H1 (cell line): ENCODE data around the gene FBXO30. TPM values are rescaled to one million over a fixed set of nuclear protein-coding genes. Genes with fewer than 3 reads are reported as not detected.

Source experiments
- CTCF ChIA-PET: fragments of 300-600 bp; sonication (Branson Sonifier 250); formaldehyde crosslinking; loops from one replicate; lab custom pipeline; 2021; ENCODE audit not compliant: partially characterized antibody; lab: Charles Lee
- POLR2A ChIA-PET: fragments of 300-600 bp; sonication (Branson Sonifier 250); formaldehyde crosslinking; loops from one replicate; lab custom pipeline; 2021; ENCODE audit warnings: inconsistent platforms; ENCODE audit not compliant: partially characterized antibody; lab: Charles Lee
- DNase-seq, 2 experiments: peaks; one replicate each; pipeline versions ENCODE4 v3.0.0 to v3.0.0-alpha.2; 2010 to 2022; ENCODE audit warnings: low spot score in 2 of 2, low read depth in 1 of 2, mixed read lengths in 1 of 2
- FAIRE-seq: peaks from 2 replicates; lab custom pipeline; 2011; peaks lifted over from hg19 to GRCh38; lab: Jason Lieb, UNC
- H2AFZ ChIP-seq: 2 replicates; pipeline ENCODE4 v1.8.1; 2012; ENCODE audit warnings: low read length, inconsistent platforms
- H2AK5ac ChIP-seq: 2 replicates; pipeline ENCODE4 v1.6.1; 2013; ENCODE audit warnings: low read depth, low read length
- H2BK120ac ChIP-seq: replicated peaks from 2 replicates; pipeline ENCODE3; 2013; ENCODE audit warnings: low read depth, low read length, inconsistent platforms
- H2BK12ac ChIP-seq: 2 replicates; pipeline ENCODE4 v1.6.1; 2013; ENCODE audit warnings: low read depth, low read length
- H2BK15ac ChIP-seq: 2 replicates; pipeline ENCODE4 v1.6.1; 2013; ENCODE audit warnings: low read length
- H2BK20ac ChIP-seq: 2 replicates; pipeline ENCODE4 v1.6.1; 2013; ENCODE audit warnings: low read length
- H2BK5ac ChIP-seq: 2 replicates; pipeline ENCODE4 v1.6.1; 2013; ENCODE audit warnings: low read depth, low read length
- H3K14ac ChIP-seq: 2 replicates; pipeline ENCODE4 v1.6.1; 2013; ENCODE audit warnings: inconsistent platforms; ENCODE audit not compliant: insufficient read length
- H3K18ac ChIP-seq: 2 replicates; pipeline ENCODE4 v1.6.1; 2013; ENCODE audit warnings: low read length; ENCODE audit errors: extremely low read depth
- H3K23ac ChIP-seq: 2 replicates; pipeline ENCODE4 v1.6.1; 2013; ENCODE audit warnings: inconsistent platforms; ENCODE audit not compliant: insufficient read length
- H3K23me2 ChIP-seq: 2 replicates; pipeline ENCODE4 v1.6.1; 2013; ENCODE audit warnings: low read depth, low read length
- H3K27ac ChIP-seq: 2 replicates; pipeline ENCODE4 v1.6.1; 2011; ENCODE audit warnings: low read depth, low read length, inconsistent platforms
- H3K27me3 ChIP-seq, 4 experiments: replicated peaks in 1 of 4; 1 replicate in 1 of 4; 2 replicates in 3 of 4; pipeline versions ENCODE4 v1.6.1 to v1.8.1; 2011 to 2013; ENCODE audit warnings: low read length in 3 of 4, mild to moderate bottlenecking in 3 of 4, inconsistent platforms in 2 of 4, mixed read lengths in 2 of 4, moderate library complexity in 1 of 4; ENCODE audit not compliant: control insufficient read depth in 3 of 4, insufficient read depth in 3 of 4; ENCODE audit errors: extremely low read depth in 1 of 4
- H3K36me3 ChIP-seq, 4 experiments: 2 replicates each; pipeline versions ENCODE4 v1.6.1 to v1.8.1; 2011 to 2013; ENCODE audit warnings: mild to moderate bottlenecking in 4 of 4, low read length in 3 of 4, moderate library complexity in 2 of 4, control low read depth in 1 of 4, inconsistent platforms in 1 of 4; ENCODE audit not compliant: insufficient read depth in 4 of 4, control insufficient read depth in 2 of 4
- H3K4ac ChIP-seq: replicated peaks from 2 replicates; pipeline ENCODE3; 2013; ENCODE audit warnings: low read length, low read depth, mixed read lengths, inconsistent platforms; ENCODE audit not compliant: insufficient read length
- H3K4me1 ChIP-seq, 4 experiments: replicated peaks in 1 of 4; 1 replicate in 1 of 4; 2 replicates in 3 of 4; pipeline versions ENCODE4 v1.6.1 to v1.8.1; 2011 to 2013; ENCODE audit warnings: low read length in 3 of 4, inconsistent platforms in 2 of 4, mixed read lengths in 1 of 4; ENCODE audit not compliant: insufficient read depth in 4 of 4, control insufficient read depth in 3 of 4
- H3K4me2 ChIP-seq, 2 experiments: 2 replicates each; pipeline versions ENCODE4 v1.6.1 to v1.8.1; 2011 to 2013; ENCODE audit warnings: low read depth in 2 of 2, low read length in 2 of 2, control low read depth in 1 of 2, inconsistent platforms in 1 of 2, mild to moderate bottlenecking in 1 of 2; ENCODE audit not compliant: insufficient read depth in 1 of 2
- H3K4me3 ChIP-seq, 4 experiments: fragments of 200-600, 300-600 bp in 1 of 4; sonication (generic), shearing (Covaris generic), sonication (Bioruptor Twin) in 1 of 4; 2 replicates each; pipeline versions ENCODE4 v1.5.1 to v1.8.1; 2011 to 2016; ENCODE audit warnings: low read length in 4 of 4, low read depth in 3 of 4, control low read depth in 2 of 4, inconsistent platforms in 2 of 4, mild to moderate bottlenecking in 2 of 4, mixed read lengths in 1 of 4, moderate library complexity in 1 of 4; ENCODE audit not compliant: insufficient read depth in 2 of 4; ENCODE audit errors: extremely low read depth in 1 of 4
- H3K56ac ChIP-seq: replicated peaks from 2 replicates; pipeline ENCODE3; 2013; ENCODE audit warnings: low read depth, mild to moderate bottlenecking, mixed read lengths, low read length, inconsistent platforms; ENCODE audit not compliant: insufficient read length
- H3K79me1 ChIP-seq: 2 replicates; pipeline ENCODE4 v1.6.1; 2013; ENCODE audit warnings: low read depth, low read length, control low read depth
- H3K79me2 ChIP-seq, 2 experiments: 2 replicates each; pipeline versions ENCODE4 v1.6.1 to v1.8.1; 2012 to 2013; ENCODE audit warnings: low read length in 2 of 2, mild to moderate bottlenecking in 2 of 2, inconsistent platforms in 1 of 2; ENCODE audit not compliant: insufficient read depth in 2 of 2, control insufficient read depth in 1 of 2
- H3K9ac ChIP-seq, 4 experiments: replicated peaks in 1 of 4; 1 replicate in 1 of 4; 2 replicates in 3 of 4; pipeline versions ENCODE4 v1.6.1 to v1.8.1; 2011 to 2013; ENCODE audit warnings: low read depth in 3 of 4, low read length in 3 of 4, control low read depth in 2 of 4, mild to moderate bottlenecking in 2 of 4, moderate library complexity in 2 of 4, inconsistent platforms in 1 of 4; ENCODE audit errors: extremely low read depth in 1 of 4
- H3K9me3 ChIP-seq, 2 experiments: 2 replicates each; pipeline versions ENCODE4 v1.6.1 to v1.8.1; 2012 to 2013; ENCODE audit warnings: mild to moderate bottlenecking in 2 of 2, moderate library complexity in 2 of 2, control low read depth in 1 of 2, inconsistent platforms in 1 of 2, low read depth in 1 of 2, low read length in 1 of 2, mixed read lengths in 1 of 2; ENCODE audit not compliant: insufficient read depth in 2 of 2
- H4K20me1 ChIP-seq, 2 experiments: replicated peaks in 1 of 2; 2 replicates each; pipeline versions ENCODE3 to v1.8.1; 2011 to 2013; ENCODE audit warnings: inconsistent platforms in 2 of 2, low read length in 2 of 2, mild to moderate bottlenecking in 1 of 2; ENCODE audit not compliant: insufficient read depth in 2 of 2, control insufficient read depth in 1 of 2
- H4K5ac ChIP-seq: 2 replicates; pipeline ENCODE4 v1.6.1; 2013; ENCODE audit warnings: low read length, low read depth, mixed read lengths, inconsistent platforms; ENCODE audit not compliant: insufficient read length
- H4K8ac ChIP-seq: 2 replicates; pipeline ENCODE4 v1.8.0; 2013; ENCODE audit warnings: mild to moderate bottlenecking, moderate library complexity, low read length, inconsistent platforms; ENCODE audit not compliant: insufficient read depth; ENCODE audit errors: extremely low read depth
- H4K91ac ChIP-seq: replicated peaks from 2 replicates; pipeline ENCODE3; 2013; ENCODE audit warnings: low read length, mixed read lengths, inconsistent platforms; ENCODE audit not compliant: insufficient read length
- ASH2L ChIP-seq: fragments of 200-600, 300-600 bp; sonication (generic); IDR thresholded peaks from one replicate; pipeline ENCODE4 v1.7.1; 2017; ENCODE audit warnings: low read length
- CEBPB ChIP-seq: IDR thresholded peaks from 2 replicates; pipeline ENCODE4 v1.6.1; 2012; ENCODE audit warnings: low read depth, low read length
- EP300 ChIP-seq, 2 experiments: IDR thresholded peaks; 1 replicate in 1 of 2; 2 replicates in 1 of 2; pipeline ENCODE4 v1.6.1; 2011 to 2012; ENCODE audit warnings: low read depth in 2 of 2, low read length in 2 of 2, mild to moderate bottlenecking in 2 of 2, borderline replicate concordance in 1 of 2, inconsistent platforms in 1 of 2, moderate library complexity in 1 of 2
- PHF8 ChIP-seq: fragments of 200-600 bp; sonication (generic); conservative IDR thresholded peaks from 2 replicates; pipeline ENCODE4 v1.7.1; 2012; ENCODE audit warnings: low read depth, mild to moderate bottlenecking, inconsistent platforms, low read length, moderate library complexity
- RFX5 ChIP-seq: IDR thresholded peaks from 2 replicates; pipeline ENCODE4 v1.6.1; 2011; ENCODE audit warnings: low read depth, low read length, improper control_type of control experiment, borderline replicate concordance
- SAP30 ChIP-seq: fragments of 300-600 bp; sonication (generic); IDR thresholded peaks from 2 replicates; pipeline ENCODE4 v1.7.1; 2012; ENCODE audit warnings: low read length, moderate library complexity, mild to moderate bottlenecking, inconsistent platforms; ENCODE audit not compliant: insufficient read depth, insufficient replicate concordance
- SP1 ChIP-seq: IDR thresholded peaks from 2 replicates; pipeline ENCODE4 v1.6.1; 2011; ENCODE audit warnings: low read depth, low read length
- SP2 ChIP-seq: IDR thresholded peaks from 2 replicates; pipeline ENCODE4 v1.6.1; 2012; ENCODE audit warnings: mild to moderate bottlenecking, low read length, inconsistent platforms
- TAF1 ChIP-seq: IDR thresholded peaks from 2 replicates; pipeline ENCODE4 v1.6.1; 2011; ENCODE audit warnings: mild to moderate bottlenecking, low read depth, low read length
- TEAD4 ChIP-seq: IDR thresholded peaks from 2 replicates; pipeline ENCODE4 v1.6.1; 2012; ENCODE audit warnings: low read depth, low read length, inconsistent platforms, mixed read lengths
- WGBS, 2 experiments: shearing (Covaris generic) in 1 of 2; methylation state at CpG; one replicate each; pipeline versions ENCODE4 v1.1.6 to v1.1.7; 2013 to 2015; ENCODE audit warnings: low lambda C conversion rate in 2 of 2, mixed read lengths in 2 of 2, inconsistent platforms in 1 of 2, low coverage in 1 of 2, missing lambda C conversion rate in 1 of 2; ENCODE audit not compliant: insufficient replicate concordance in 2 of 2, insufficient coverage in 1 of 2, insufficient read length in 1 of 2; ENCODE audit errors: extremely low coverage in 1 of 2, missing lambda C conversion rate in 1 of 2; 5-methylcytosine and 5-hydroxymethylcytosine counted together
- polyA plus RNA-seq, 7 experiments: library from polyadenylated mRNA; depleted of rRNA in 3 of 7; stranded (reverse) in 5 of 7; unstranded in 2 of 7; fragments of >200 nt in 5 of 7; fragments of 200-250 nt in 2 of 7; gene quantifications; 1 replicate in 5 of 7; 2 replicates in 1 of 7; 4 replicates in 1 of 7; pipeline versions ENCODE4 v1.2.1 to v1.2.3, GENCODE V29; 2011 to 2013; ENCODE audit warnings: missing spikeins in 2 of 7, mixed read lengths in 2 of 7
- total RNA-seq: library from RNA; stranded (reverse); fragmentation: NEBNext Ultra II Directional; extraction: Animal tissue kit (Norgen Biotek cat#: 25700); gene quantifications from 2 replicates; pipeline ENCODE4 v1.2.1, GENCODE V29; 2021

FBXO30 gene
- total and polyA plus RNA-seq, 2 of the 8 experiments (the other 6 are each of a cell fraction or from before 2014, with no cell fraction given): 3.9 to 18.3 TPM

GRCh38 chr6:145836170-145836569 is 21.6 kb upstream of the FBXO30 start:
- POLR2A ChIA-PET: no interaction called here

More at GRCh38 chr6:145836170-145836569, 21.6 kb upstream of the FBXO30 start:
- no peak overlapping the region for H2BK15ac ChIP-seq
- WGBS, 2 experiments: 19% methylated on average over 2 of the region's 2 CpGs; no CpG with 5 or more reads in 1 of the 2 experiments
- no peaks in the 10 kb centered on the region for H4K20me1 ChIP-seq
- peak overlapping the region; percentile 37 to 49; a peak in 3 of 4 replicates for H3K4me2 ChIP-seq
- TF ChIP-seq EP300 (IDR thresholded peaks at IDR 0.05; ENCODE audit: borderline replicate concordance in 1 of 2, low read depth in 2 of 2, low read length in 2 of 2) (peak in 1 of 2 experiments; percentile 53; a peak in 1 of 3 replicates), TEAD4 (peak; percentile 48; the same call in 1 of the 2 replicates), SP1 (0 out of 2 replicates have a peak, but pooled peaks have one; percentile 26), ASH2L (no peak), SP2 (no peak), SAP30 (no peak), RFX5 (no peak), CEBPB (peak; percentile 92), TAF1 (no peak), PHF8 (no peak)
- TF ChIP-seq, all 59 proteins: peak for 4
- no peak overlapping the region for H2BK5ac ChIP-seq
- H3K23ac ChIP-seq: no peak overlapping the region
- no peak overlapping the region for H4K5ac ChIP-seq
- H3K27ac ChIP-seq: no peak overlapping the region
- H3K56ac ChIP-seq: no peak overlapping the region
- no peaks in the 10 kb centered on the region for H3K9me3 ChIP-seq
- no peak overlapping the region for H4K8ac ChIP-seq
- H3K27me3 ChIP-seq: no peaks in the 10 kb centered on the region
- H3K36me3 ChIP-seq: no peaks in the 10 kb centered on the region
- no peak overlapping the region for H3K4ac ChIP-seq
- DNase-seq (no peak), FAIRE-seq (peak; percentile 81)
- H3K79me2 ChIP-seq: no peaks in the 10 kb centered on the region
- peaks cover 0 to 4% (median under 1%) of the 10 kb centered on the region in 4 experiments; a peak in 2 of 7 replicates for H3K4me1 ChIP-seq
- peak overlapping the region in 1 of 4 experiments; percentile 5; a peak in 1 of 8 replicates for H3K4me3 ChIP-seq
- CTCF ChIA-PET: no interaction called here
- no peak overlapping the region for H2BK20ac ChIP-seq
- H2AFZ ChIP-seq: 0 out of 2 replicates have a peak overlapping the region, but pooled peaks have one; percentile 33
- no peak overlapping the region for H4K91ac ChIP-seq
- no peak overlapping the region for H3K14ac ChIP-seq
- H2BK120ac ChIP-seq: no peak overlapping the region
- no peak overlapping the region for H2BK12ac ChIP-seq
- H3K23me2 ChIP-seq: no peaks in the 10 kb centered on the region
- no peak overlapping the region for H3K18ac ChIP-seq
- H3K9ac ChIP-seq: no peak overlapping the region
- no peak overlapping the region for H2AK5ac ChIP-seq
- no peaks in the 10 kb centered on the region for H3K79me1 ChIP-seq
